Caki2 (cell line): ENCODE results near the gene TADA2B. TPM values are rescaled to one million over a fixed set of nuclear protein-coding genes. Genes with fewer than 3 reads are reported as not detected.

ENCODE experiments used
- DNase-seq: peaks from one replicate; pipeline ENCODE4 v3.0.0-alpha.2; 2015; ENCODE audit warnings: low read depth
- in situ Hi-C: cut with HindIII; loops from 2 replicates; pipeline ENCODE4 v1.10.0; 2016; ENCODE audit warnings: low sequenced_read_pairs, low pct_unique_long_range_greater_than_20kb, mixed read lengths
- total RNA-seq: library from RNA; depleted of rRNA; stranded (reverse); fragments of >200 nt; shearing (Covaris generic); gene quantifications from 2 replicates; pipeline ENCODE4 v1.2.3, GENCODE V29; 2014; ENCODE audit warnings: low replicate concordance

The TADA2B gene
- total RNA-seq, 1 experiment from 2014 or later, result 9.0 TPM

GRCh38 chr4:7016086-7016485 lies 27.1 kb upstream of the TADA2B start:
- DNase-seq, result no peak
- in situ Hi-C loops, result no loop called here

GRCh38 chr4:7016512-7016911 lies 26.7 kb upstream of the TADA2B start:
- DNase-seq, result no peak
- in situ Hi-C loops, result no loop called here

DNA sequence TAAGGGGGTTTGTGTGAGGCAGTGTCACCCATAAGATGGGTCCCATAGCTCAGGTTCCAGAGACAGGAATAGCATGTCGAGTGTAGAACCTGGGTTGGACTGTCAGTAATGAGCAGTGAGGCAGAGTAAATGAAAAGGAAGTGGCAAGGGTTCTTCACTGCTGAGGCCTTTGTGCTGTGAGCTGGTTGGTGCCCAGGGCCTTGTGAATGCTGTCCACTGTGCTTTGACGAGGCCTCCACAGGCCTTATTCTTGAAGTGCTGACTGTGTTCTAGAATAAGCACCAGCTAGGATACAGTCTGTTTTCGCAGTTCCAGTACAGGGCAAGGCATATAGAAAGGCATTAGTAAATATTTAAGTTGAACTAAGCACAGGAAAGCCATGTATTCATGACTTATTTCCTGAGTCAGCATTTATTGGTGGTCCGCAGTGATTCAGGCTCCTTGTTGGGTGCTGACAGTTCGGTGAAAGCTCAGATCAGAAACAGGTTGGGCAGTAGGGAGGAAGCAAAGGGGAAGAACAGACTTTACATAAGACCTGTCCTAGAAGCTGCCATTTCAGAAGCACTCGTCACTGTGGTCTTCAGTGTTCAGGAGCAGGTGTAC lies 25.6 kb upstream of the TADA2B start:
- in situ Hi-C loops, result no loop called here
- no peak for DNase-seq

- in situ Hi-C loops, result no loop called here
- no peak for DNase-seq
These were observed 24.9 kb upstream of the TADA2B start for GRCh38 chr4:7018281-7018680.

DNA sequence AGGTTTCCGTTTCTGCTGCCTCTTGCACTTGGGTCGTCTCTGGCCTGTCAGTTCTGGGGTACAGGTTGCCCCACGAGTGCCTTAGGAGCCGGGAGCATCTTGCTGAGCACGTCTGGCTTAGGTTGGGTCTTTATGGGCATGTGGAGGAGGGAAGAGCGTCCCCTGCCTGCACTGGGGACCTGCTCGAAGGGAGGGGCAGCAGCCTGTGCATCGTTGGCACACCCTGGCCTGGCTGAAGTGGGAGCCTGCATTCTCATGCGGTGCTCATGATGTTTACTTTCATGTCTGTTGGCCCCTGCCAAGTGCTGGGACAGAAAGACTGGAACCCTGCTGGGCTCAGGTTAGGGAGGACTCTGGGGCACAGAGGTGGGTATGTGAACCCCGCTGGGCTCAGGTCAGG lies 23.8 kb upstream of the TADA2B start:
- in situ Hi-C loops, result no loop called here
- DNase-seq, result no peak

DNA sequence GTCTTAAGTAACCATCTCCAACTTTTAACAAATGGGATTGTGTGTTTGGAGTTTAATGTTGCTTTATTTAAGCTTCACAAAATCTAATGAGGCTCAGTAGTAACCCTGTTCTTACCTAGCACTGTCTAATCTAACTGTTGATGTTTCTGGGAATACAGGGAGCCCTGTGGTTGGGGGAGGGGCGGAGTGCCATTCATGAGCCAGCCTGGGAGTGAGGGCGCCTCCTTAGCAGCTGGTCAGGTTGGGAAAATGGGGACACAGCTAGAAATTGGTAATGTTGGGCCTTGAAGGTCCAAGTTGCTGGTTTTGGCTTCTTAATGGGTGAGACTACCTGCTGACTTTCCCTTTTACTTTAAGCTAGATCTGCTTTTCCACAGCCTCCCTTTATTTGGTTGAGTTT lies 22.9 kb upstream of the TADA2B start:
- in situ Hi-C loops, result no loop called here
- DNase-seq, result no peak

DNA sequence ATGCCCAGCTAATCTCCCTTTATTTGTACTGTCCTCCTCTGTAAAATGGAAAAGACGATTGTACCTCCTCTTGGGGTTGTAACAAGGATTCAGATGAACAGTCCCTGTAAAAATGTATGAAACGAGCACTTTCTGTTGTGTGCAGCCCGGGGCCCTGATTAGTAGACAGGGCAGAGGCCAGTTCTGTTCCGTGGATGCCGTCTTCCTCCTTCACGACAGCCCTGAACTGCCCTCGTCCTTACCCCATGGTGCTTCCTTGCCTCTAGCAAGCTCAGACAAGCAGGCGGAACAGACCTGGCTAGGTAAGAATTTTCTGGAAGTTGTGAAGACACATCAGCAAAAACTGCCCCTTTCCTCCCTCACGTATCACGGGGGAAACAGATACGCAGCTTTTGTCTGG lies 22.3 kb upstream of the TADA2B start:
- in situ Hi-C loops, result no loop called here
- DNase-seq, result no peak

DNA sequence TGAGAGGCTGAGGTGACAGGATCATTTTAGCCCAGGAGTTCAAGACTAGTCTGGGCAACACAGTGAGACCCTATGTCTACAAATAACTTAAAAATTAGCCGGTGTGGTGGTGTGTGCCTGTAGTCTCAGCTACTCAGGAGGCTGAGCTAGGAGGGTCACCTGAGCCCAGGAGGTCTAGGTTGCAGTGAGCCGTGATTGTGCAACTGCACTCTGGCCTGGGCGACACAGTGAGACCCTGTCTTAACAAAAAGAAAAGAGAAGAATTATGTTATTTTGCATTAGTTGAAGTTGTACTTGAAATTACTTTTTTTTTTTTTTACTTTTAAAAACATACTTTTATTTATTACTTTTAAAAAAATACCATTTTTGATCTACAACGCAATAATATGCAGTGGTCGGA lies 21.8 kb upstream of the TADA2B start:
- no peak for DNase-seq
- in situ Hi-C loops, result no loop called here

GRCh38 chr4:7021930-7022664 lies 21.1 kb upstream of the TADA2B start:
- peak; percentile 92 for DNase-seq
- in situ Hi-C loops, result no loop called here

DNA sequence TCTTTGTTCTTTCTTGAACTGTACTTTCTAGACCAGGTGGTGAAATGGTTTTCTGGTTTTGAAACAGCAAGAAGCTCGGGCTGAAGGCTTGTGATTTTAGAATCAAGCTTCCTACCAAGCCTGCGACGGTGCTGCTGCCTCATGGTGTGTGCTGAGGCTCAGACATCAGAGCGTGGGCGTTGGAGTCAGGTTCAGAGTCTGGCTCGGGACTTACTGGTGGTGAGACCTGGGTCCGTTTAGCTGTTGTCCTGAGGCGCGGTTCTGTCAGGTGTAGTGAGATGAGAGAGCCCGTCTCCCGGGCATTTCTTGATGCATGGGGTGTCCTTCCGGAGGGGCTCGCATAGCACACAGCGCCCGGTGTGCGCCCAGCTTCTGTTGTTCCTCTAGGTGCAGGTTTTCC lies 19.7 kb upstream of the TADA2B start:
- no peak for DNase-seq
- in situ Hi-C loops, result no loop called here

GRCh38 chr4:7023901-7024300 lies 19.3 kb upstream of the TADA2B start:
- in situ Hi-C loops, result no loop called here
- no peak for DNase-seq

DNA sequence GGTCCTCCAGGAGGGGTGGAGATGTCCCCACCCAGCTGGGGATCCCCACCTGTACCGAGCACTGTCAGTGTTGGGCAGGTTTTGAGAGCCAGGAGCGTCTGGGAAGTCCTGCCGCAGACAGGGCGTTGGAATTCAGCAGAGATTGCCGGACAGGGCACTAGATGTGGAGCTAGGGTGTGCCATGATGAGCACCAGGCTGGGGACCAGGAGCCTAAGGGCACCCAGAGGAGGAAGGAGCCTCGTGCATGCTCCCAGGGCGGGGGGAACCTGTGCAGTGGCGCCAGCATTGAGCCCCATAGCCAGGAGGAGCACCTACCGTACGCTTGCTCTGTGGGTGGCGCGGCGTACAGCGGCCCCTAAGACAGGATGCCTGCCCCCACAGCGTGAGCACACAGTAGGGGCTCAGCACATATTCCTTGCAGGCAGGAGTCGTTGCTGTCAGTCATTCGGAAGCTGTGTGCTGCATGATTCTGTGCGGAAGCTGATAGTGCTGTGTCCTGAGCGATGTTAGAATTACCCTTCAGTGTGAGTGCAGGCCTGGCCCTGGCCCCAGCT lies 18.8 kb upstream of the TADA2B start:
- DNase-seq, result no peak
- in situ Hi-C loops, result no loop called here

GRCh38 chr4:7025040-7025602 lies 18.1 kb upstream of the TADA2B start:
- in situ Hi-C loops, result no loop called here
- no peak for DNase-seq

- in situ Hi-C loops, result no loop called here
- no peak for DNase-seq
These were observed 17.1 kb upstream of the TADA2B start for GRCh38 chr4:7026107-7026506.

- in situ Hi-C loops, result no loop called here
- DNase-seq, result no peak
These were observed 15.9 kb upstream of the TADA2B start for GRCh38 chr4:7027284-7027683.

GRCh38 chr4:7027913-7028312 lies 15.3 kb upstream of the TADA2B start:
- DNase-seq, result no peak
- in situ Hi-C loops, result no loop called here

DNA sequence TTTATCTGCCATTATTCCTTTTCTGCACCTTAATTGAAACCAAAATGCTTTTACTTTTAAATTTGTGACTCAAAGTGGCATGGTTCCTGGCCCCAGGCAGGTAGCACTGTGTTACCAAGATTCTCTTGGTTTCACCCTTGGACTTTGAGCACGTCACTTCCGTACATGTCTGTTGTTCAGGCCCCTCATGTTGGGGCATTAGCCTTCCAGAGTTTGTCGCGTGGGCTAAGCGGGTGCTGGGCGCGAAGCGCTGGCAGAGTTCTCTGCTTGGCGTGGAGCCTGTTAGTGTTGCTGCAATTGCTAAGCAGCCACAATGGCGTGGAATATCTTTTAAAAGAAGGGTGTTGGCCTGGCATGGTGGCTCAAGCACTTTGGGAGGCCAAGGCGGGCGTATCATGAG lies 14.0 kb upstream of the TADA2B start:
- no peak for DNase-seq
- in situ Hi-C loops, result no loop called here

GRCh38 chr4:7029921-7030320 lies 13.3 kb upstream of the TADA2B start:
- in situ Hi-C loops, result no loop called here
- no peak for DNase-seq

GRCh38 chr4:7030856-7031255 lies 12.3 kb upstream of the TADA2B start:
- DNase-seq, result no peak
- in situ Hi-C loops, result no loop called here
